Measurements from ENCODE around the gene PCNX1. TPM values are rescaled to one million over a fixed set of nuclear protein-coding genes. Genes with fewer than 3 reads are reported as not detected.
A peak's percentile ranks its signal among the peaks of the same experiment; 100 is the strongest.

The PCNX1 gene
- total and polyA plus RNA-seq, 9 of the 15 experiments (the other 6 are each of a cell fraction or from before 2014, with no cell fraction given) = 0.30 to 4.5 (median 2.3) TPM

DNA sequence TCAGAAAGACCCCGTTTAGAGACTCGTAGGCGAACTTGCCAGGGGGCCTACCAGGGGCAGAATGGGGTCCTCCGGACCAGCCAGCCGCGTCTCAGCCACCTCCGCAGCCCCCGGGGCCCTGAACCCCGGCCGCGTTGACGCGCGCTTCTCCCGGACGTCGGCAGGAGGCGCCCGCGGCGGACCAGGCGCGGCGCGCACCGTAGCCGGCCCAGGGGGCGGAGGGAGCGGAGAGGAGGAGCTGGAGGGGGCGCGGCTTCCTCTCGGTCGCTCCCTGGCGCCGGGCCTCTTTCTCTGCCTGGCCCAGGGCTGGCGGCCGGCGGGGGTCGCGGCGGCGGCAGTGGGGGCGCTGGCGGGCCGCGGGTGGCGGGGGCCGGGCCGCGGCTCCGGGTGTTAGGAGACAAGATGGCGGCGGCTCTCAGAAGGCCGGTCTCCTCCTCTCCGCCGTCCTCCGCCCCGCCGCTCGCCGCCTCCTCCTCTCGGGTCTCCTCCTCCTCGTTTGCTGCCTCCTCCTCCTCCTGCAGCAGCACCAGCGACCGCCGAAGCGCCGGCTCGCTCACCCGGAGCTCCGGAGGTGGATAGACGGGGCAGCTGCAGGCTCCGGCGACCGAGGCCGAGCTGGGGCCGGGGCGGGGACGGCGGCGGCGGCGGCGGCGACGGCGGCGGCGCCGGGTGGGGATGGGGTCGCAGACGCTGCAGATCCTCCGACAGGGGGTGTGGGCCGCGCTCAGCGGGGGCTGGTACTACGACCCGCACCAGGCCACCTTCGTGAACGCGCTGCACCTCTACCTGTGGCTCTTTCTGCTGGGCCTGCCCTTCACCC, at the start of gene PCNX1 (continued):
- peak; percentile 53; the same call in 1 of the 2 replicates for TF ChIP-seq POLR2G (IDR thresholded peaks at IDR 0.05; ENCODE audit: low read depth, low read length)
- TF ChIP-seq GATAD2A (IDR thresholded peaks at IDR 0.05) = no peak
- TF ChIP-seq, protein P1, sequence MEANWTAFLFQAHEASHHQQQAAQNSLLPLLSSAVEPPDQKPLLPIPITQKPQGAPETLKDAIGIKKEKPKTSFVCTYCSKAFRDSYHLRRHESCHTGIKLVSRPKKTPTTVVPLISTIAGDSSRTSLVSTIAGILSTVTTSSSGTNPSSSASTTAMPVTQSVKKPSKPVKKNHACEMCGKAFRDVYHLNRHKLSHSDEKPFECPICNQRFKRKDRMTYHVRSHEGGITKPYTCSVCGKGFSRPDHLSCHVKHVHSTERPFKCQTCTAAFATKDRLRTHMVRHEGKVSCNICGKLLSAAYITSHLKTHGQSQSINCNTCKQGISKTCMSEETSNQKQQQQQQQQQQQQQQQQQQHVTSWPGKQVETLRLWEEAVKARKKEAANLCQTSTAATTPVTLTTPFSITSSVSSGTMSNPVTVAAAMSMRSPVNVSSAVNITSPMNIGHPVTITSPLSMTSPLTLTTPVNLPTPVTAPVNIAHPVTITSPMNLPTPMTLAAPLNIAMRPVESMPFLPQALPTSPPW (CRISPR knock-in tag; IDR thresholded peaks at IDR 0.05) = peak; percentile 48; the same call in 1 of the 2 replicates
- TF ChIP-seq RNF219 (CRISPR knock-in tag; IDR thresholded peaks at IDR 0.05) = no peak
- no peak for TF ChIP-seq ZNF217 (CRISPR knock-in tag; IDR thresholded peaks at IDR 0.05)
- no peak for TF ChIP-seq GTF2F1 (IDR thresholded peaks at IDR 0.05; ENCODE audit: low read depth, low read length)
- no peak for TF ChIP-seq TCF7 (IDR thresholded peaks at IDR 0.05; ENCODE audit: borderline replicate concordance)
- TF ChIP-seq CAMTA2 (CRISPR knock-in tag; conservative IDR thresholded peaks at IDR 0.05) = no peak
- 0 out of 2 replicates have a peak, but pooled peaks have one; percentile 11 for TF ChIP-seq CREB1 (IDR thresholded peaks at IDR 0.05)
- TF ChIP-seq CREB1 (CRISPR knock-in tag; IDR thresholded peaks at IDR 0.05) = peak; percentile 48; the same call in 1 of the 2 replicates
- no peak for TF ChIP-seq ZNF583 (CRISPR knock-in tag; IDR thresholded peaks at IDR 0.05)
- TF ChIP-seq HNRNPH1 (optimal IDR thresholded peaks at IDR 0.05; ENCODE audit: low read depth, low read length) = no peak
